ENCODE results near the gene F7. TPM values are rescaled to one million over a fixed set of nuclear protein-coding genes. Genes with fewer than 3 reads are reported as not detected.

Gene F7
- total RNA-seq, 1 experiment from 2014 or later: 52.4 TPM

DNA sequence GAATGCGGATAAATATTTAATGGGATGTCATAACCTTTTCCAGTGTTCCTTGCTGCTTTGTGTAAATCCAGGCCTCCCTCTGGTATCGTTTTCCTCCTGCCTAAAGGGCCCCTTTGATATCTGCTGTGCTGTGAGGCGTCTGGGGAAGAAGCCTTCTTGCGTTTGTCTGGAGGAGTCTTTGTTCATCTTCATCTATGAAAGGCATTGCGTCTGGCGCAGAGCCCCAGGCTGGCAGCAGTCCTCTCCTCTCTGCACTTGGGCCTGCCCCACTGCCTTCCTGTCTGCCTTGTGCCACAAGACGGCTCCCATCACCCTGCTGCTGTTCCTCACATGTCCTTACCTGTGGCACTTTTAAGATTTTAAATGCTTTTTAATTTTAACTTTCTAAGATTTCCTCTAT, 62.6 kb downstream of the F7 start:
- no TSS peak for BruUV-seq (replicated peaks)
- no peak overlapping the region for H3K4me3 Mint-ChIP-seq (ENCODE audit: unreplicated experiment)
- DNase-seq: no peak
- Histone ChIP-seq H3K9me3 (no peaks in the 10 kb centered on the region), H3K36me3 (ENCODE audit: control insufficient read depth, insufficient read depth, low read length) (no peaks in the 10 kb centered on the region; the same call in 1 of the 2 replicates), H3K4me1 (peaks cover 14% of the 10 kb centered on the region), H3K4me3 (ENCODE audit: low read depth, low read length) (no peak overlapping the region), H3K27me3 (replicated peaks; ENCODE audit: control insufficient read depth, insufficient read depth, low read length) (no peaks in the 10 kb centered on the region)
- CTCF ChIA-PET: no interaction called here
- peaks cover 13% of the 10 kb centered on the region for H3K4me1 Mint-ChIP-seq (ENCODE audit: low read depth, unreplicated experiment)
- TF ChIP-seq, protein P1, sequence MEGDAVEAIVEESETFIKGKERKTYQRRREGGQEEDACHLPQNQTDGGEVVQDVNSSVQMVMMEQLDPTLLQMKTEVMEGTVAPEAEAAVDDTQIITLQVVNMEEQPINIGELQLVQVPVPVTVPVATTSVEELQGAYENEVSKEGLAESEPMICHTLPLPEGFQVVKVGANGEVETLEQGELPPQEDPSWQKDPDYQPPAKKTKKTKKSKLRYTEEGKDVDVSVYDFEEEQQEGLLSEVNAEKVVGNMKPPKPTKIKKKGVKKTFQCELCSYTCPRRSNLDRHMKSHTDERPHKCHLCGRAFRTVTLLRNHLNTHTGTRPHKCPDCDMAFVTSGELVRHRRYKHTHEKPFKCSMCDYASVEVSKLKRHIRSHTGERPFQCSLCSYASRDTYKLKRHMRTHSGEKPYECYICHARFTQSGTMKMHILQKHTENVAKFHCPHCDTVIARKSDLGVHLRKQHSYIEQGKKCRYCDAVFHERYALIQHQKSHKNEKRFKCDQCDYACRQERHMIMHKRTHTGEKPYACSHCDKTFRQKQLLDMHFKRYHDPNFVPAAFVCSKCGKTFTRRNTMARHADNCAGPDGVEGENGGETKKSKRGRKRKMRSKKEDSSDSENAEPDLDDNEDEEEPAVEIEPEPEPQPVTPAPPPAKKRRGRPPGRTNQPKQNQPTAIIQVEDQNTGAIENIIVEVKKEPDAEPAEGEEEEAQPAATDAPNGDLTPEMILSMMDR (IDR thresholded peaks at IDR 0.05; ENCODE audit: insufficient read depth in 1 of 2, low read depth in 1 of 2, low read length in 1 of 2, severe bottlenecking in 1 of 2, unreplicated experiment in 1 of 2): no peak
- H3K36me3 Mint-ChIP-seq (ENCODE audit: insufficient read depth, unreplicated experiment): peaks cover 41% of the 10 kb centered on the region
- POLR2A ChIA-PET: no interaction called here
- intact Hi-C loops (cut with micrococcal nuclease; ENCODE audit: unreplicated experiment): no loop called here
- H3K27ac Mint-ChIP-seq (ENCODE audit: unreplicated experiment): no peak overlapping the region
- peaks cover 3% of the 10 kb centered on the region for H3K27me3 Mint-ChIP-seq (ENCODE audit: insufficient read depth, unreplicated experiment)
- no peaks in the 10 kb centered on the region for H3K9me3 Mint-ChIP-seq (ENCODE audit: unreplicated experiment)

DNA sequence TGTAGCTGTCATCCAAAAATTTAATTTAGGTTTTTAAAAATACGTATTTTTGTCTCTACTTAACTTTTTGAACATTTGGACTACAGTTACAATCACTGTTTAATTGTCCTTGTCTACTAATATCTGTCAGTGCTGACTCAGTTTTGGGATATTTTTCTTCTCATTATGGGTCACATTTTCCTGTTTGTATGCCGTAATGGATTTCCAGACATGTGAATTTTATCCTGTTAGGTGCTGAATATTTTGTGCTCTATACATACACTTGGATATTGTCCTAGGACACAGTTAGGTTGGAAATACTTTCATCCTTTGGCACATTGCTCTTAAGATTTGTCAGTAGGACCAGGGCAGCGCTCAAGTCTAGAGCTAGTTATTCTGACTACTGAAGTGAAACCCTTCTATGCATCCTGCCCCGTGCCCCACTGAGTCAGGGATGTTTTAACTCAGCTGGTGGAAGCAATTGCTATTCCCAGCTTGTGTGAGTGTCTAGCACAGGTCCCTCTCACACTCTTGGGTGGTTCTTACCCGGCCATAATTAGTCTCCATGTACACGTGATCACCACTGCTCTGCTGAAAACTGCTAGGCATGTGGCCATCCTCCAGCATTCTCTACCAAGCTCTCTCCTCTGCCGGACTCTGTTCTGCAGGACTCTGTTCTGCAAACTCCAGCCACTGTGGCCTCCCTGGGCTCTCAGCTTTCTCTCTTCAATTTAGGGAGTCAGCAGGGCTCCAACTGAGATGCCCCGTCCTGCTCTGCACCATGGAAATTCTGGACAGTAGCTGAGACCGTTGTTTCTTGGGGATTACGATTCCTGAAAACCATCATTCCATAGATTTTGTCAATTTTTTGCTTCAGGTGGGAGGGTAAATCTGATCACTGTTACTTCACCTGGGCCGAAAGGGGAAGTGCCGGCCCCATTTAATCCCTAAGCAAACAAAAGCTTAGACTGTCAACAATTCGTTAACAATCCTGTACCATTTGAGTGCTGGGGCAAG, 64.0 kb downstream of the F7 start:
- TF ChIP-seq, protein P1 (IDR thresholded peaks at IDR 0.05; ENCODE audit: insufficient read depth in 1 of 2, low read depth in 1 of 2, low read length in 1 of 2, severe bottlenecking in 1 of 2, unreplicated experiment in 1 of 2): no peak
- Mint-ChIP-seq H3K27me3 (ENCODE audit: insufficient read depth, unreplicated experiment) (no peaks in the 10 kb centered on the region), H3K27ac (ENCODE audit: unreplicated experiment) (no peak overlapping the region), H3K36me3 (ENCODE audit: insufficient read depth, unreplicated experiment) (peaks cover 49% of the 10 kb centered on the region), H3K4me3 (ENCODE audit: unreplicated experiment) (no peak overlapping the region), H3K9me3 (ENCODE audit: unreplicated experiment) (no peaks in the 10 kb centered on the region), H3K4me1 (ENCODE audit: low read depth, unreplicated experiment) (peaks cover 13% of the 10 kb centered on the region)
- intact Hi-C loops (cut with micrococcal nuclease; ENCODE audit: unreplicated experiment): no loop called here
- no peaks in the 10 kb centered on the region for H3K9me3 ChIP-seq
- H3K4me1 ChIP-seq: peaks cover 14% of the 10 kb centered on the region
- no TSS peak for BruUV-seq (replicated peaks)
- no peaks in the 10 kb centered on the region; the same call in 1 of the 2 replicates for H3K36me3 ChIP-seq (ENCODE audit: control insufficient read depth, insufficient read depth, low read length)
- H3K4me3 ChIP-seq (ENCODE audit: low read depth, low read length): no peak overlapping the region
- POLR2A ChIA-PET: no interaction called here
- CTCF ChIA-PET: interaction anchor here (0.7 kb wide), 1 partner anchor 138 kb away, joined by 4 read pairs; no protein-coding TSS in a partner anchor
- H3K27me3 ChIP-seq (replicated peaks; ENCODE audit: control insufficient read depth, insufficient read depth, low read length): no peaks in the 10 kb centered on the region
- peak in 1 of 2 experiments; percentile 62 for DNase-seq

Other genes starting within 250 kb of the F7 start
- 22.1 and 24.4 TPM in 2 replicates for gene MCF2L, start 136.6 kb upstream of the F7 start, total RNA-seq (2022)
- gene F10, start 17.0 kb downstream of the F7 start, total RNA-seq (2022): 26.3 and 34.3 TPM in 2 replicates
- gene PROZ, start 52.9 kb downstream of the F7 start, total RNA-seq (2022): not detected in 2 replicates
- gene PCID2, start 102.9 kb downstream of the F7 start, total RNA-seq (2022): 79.5 and 81.5 TPM in 2 replicates
- gene CUL4A, start 103.8 kb downstream of the F7 start, total RNA-seq (2022): 123 and 125 TPM in 2 replicates
- 244 and 245 TPM in 2 replicates for gene LAMP1, start 191.4 kb downstream of the F7 start, total RNA-seq (2022)

Measured in Caco-2 (cell line).